Measurements from ENCODE around the gene RDH16. TPM values are rescaled to one million over a fixed set of nuclear protein-coding genes. Genes with fewer than 3 reads are reported as not detected.

The RDH16 gene
- total RNA-seq, 1 experiment from 2014 or later, result 0.59 TPM

DNA sequence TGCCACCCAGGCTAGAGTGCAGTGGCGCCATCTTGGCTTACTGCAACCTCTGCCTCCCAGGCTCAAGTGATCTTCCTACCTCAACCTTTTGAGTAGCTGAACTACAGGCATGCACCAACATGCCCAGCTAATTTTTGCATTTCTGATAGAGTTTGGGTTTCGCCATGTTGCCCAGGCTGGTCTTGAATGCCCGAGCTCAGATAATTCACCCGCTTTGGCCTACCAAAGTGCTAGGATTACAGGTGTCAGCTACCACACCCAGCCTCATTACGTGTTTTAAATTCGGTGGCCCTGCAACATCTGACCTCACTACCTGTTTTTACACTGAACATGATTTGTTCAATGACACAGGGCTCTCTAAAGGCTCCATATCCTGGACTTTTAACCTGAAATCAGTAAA, 22.9 kb upstream of the RDH16 start:
- H3K9me2 ChIP-seq (ENCODE audit: insufficient read depth), result no peaks in the 10 kb centered on the region
- intact Hi-C loops (cut with micrococcal nuclease), result no loop called here
- no peak overlapping the region for H3K9ac ChIP-seq (ENCODE audit: low read length)
- no peaks in the 10 kb centered on the region for H3K4me1 ChIP-seq (ENCODE audit: control insufficient read depth in 1 of 2, insufficient read depth in 2 of 2, low read length in 2 of 2)
- RAD21 ChIA-PET (ENCODE audit: low non-redundant PET in 1 of 2, low total read pairs in 2 of 2, uncharacterized antibody in 2 of 2, unreplicated experiment in 2 of 2), result no interaction called here
- no peaks in the 10 kb centered on the region for H3K36me3 ChIP-seq (ENCODE audit: control insufficient read depth in 1 of 2, insufficient read depth in 2 of 2, low read length in 2 of 2)
- H3K27me3 ChIP-seq (ENCODE audit: insufficient read depth, low read length), result no peaks in the 10 kb centered on the region
- no peaks in the 10 kb centered on the region for H3K9me3 ChIP-seq (ENCODE audit: control insufficient read depth in 1 of 2, insufficient read depth in 1 of 2, low read depth in 1 of 2, low read length in 2 of 2)
- H2AFZ ChIP-seq (ENCODE audit: low read depth, low read length, poor library complexity, severe bottlenecking), result no peak overlapping the region
- CTCF ChIA-PET, result no interaction called here
- ATAC-seq, result no peak
- no peak overlapping the region for H3K4me3 ChIP-seq (replicated peaks in 1 of 2; ENCODE audit: low read depth in 1 of 2, low read length in 2 of 2)
- H3K4me2 ChIP-seq (ENCODE audit: low read length), result no peak overlapping the region
- no peak overlapping the region for H3K27ac ChIP-seq (ENCODE audit: low read depth, low read length)
- H3K79me2 ChIP-seq (ENCODE audit: insufficient read depth, low read length), result no peaks in the 10 kb centered on the region
- no peaks in the 10 kb centered on the region for H4K20me1 ChIP-seq (ENCODE audit: insufficient read depth)
- TF ChIP-seq CEBPB (IDR thresholded peaks at IDR 0.05; ENCODE audit: low read depth) (no peak), EZH2 (IDR thresholded peaks at IDR 0.05) (no peak), REST (IDR thresholded peaks at IDR 0.05; ENCODE audit: low read depth) (no peak), POLR2AphosphoS5 (IDR thresholded peaks at IDR 0.05; ENCODE audit: low read depth, low read length) (no peak), SP1 (IDR thresholded peaks at IDR 0.05; ENCODE audit: low read depth) (no peak), ZFX (IDR thresholded peaks at IDR 0.05) (no peak), ZBTB33 (IDR thresholded peaks at IDR 0.05; ENCODE audit: extremely low read depth, insufficient replicate concordance, low read length) (no peak), ELF1 (IDR thresholded peaks at IDR 0.05; ENCODE audit: borderline replicate concordance, low read depth) (no peak), TCF7L2 (IDR thresholded peaks at IDR 0.05; ENCODE audit: borderline replicate concordance, extremely low read depth, insufficient read depth, insufficient read length) (no peak), CBX3 (IDR thresholded peaks at IDR 0.05; ENCODE audit: low read depth) (no peak), SRF (IDR thresholded peaks at IDR 0.05; ENCODE audit: low read depth) (no peak)
- POLR2A ChIA-PET, result no interaction called here
- DNase-seq (ENCODE audit: low read depth, low spot score), result no peak
- BruUV-seq (replicated peaks), result no TSS peak
